Nucleus accumbens (tissue), 56 donors: ENCODE results near the gene BEND6.
"Not testable (repeated sequence)": the region's sequence is repeated elsewhere in the genome, so short reads cannot be mapped to it uniquely, and the experiment has no call there.

ENCODE experiments used
- DNase-seq, 56 donors: peaks; one replicate each; lab custom pipeline; 2025; lab: John Stamatoyannopoulos, UW

Gene BEND6

GRCh38 chr6:56970849-56971248, 15.9 kb downstream of the BEND6 start:
- DNase-seq, result no peak

GRCh38 chr6:56977192-56977591, 22.3 kb downstream of the BEND6 start:
- no peak for DNase-seq

- DNase-seq, result no peak
These were observed 23.6 kb downstream of the BEND6 start for GRCh38 chr6:56978530-56978929.

- DNase-seq, result no peak
These were observed 29.5 kb downstream of the BEND6 start for GRCh38 chr6:56984361-56984760.

GRCh38 chr6:56984884-56985283, 30.0 kb downstream of the BEND6 start:
- DNase-seq, result no peak

- no peak for DNase-seq
These were observed 31.7 kb downstream of the BEND6 start for GRCh38 chr6:56986611-56987010.

- no peak for DNase-seq
These were observed 33.2 kb downstream of the BEND6 start for GRCh38 chr6:56988145-56988544.

- DNase-seq, result no peak
These were observed 37.1 kb downstream of the BEND6 start for GRCh38 chr6:56992036-56992435.

- no peak for DNase-seq
These were observed 37.8 kb downstream of the BEND6 start for GRCh38 chr6:56992703-56993102.

GRCh38 chr6:56995347-56995902, 40.5 kb downstream of the BEND6 start:
- no peak for DNase-seq

- no peak for DNase-seq
These were observed 41.5 kb downstream of the BEND6 start for GRCh38 chr6:56996401-56996800.

- no peak for DNase-seq
These were observed 44.1 kb downstream of the BEND6 start for GRCh38 chr6:56999049-56999448.

- not testable (repeated sequence) for DNase-seq
These were observed 44.8 kb downstream of the BEND6 start for GRCh38 chr6:56999748-57000147.

GRCh38 chr6:57002197-57002596, 47.3 kb downstream of the BEND6 start:
- DNase-seq, result no peak

- DNase-seq, result no peak
These were observed 49.4 kb downstream of the BEND6 start for GRCh38 chr6:57004292-57004691.

GRCh38 chr6:57006101-57006500, 51.2 kb downstream of the BEND6 start:
- no peak for DNase-seq

- not testable (repeated sequence) for DNase-seq
These were observed 53.2 kb downstream of the BEND6 start for GRCh38 chr6:57008069-57008468.

- peak in 1 of 56 donors; percentile 26 for DNase-seq
These were observed 58.6 kb downstream of the BEND6 start for GRCh38 chr6:57013521-57013926.

GRCh38 chr6:57017069-57017468, 62.2 kb downstream of the BEND6 start:
- no peak for DNase-seq

GRCh38 chr6:57017841-57018240, 62.9 kb downstream of the BEND6 start:
- DNase-seq, result no peak

GRCh38 chr6:57019434-57019833, 64.5 kb downstream of the BEND6 start:
- no peak for DNase-seq

GRCh38 chr6:57021086-57021720, 66.3 kb downstream of the BEND6 start:
- no peak for DNase-seq

GRCh38 chr6:57024321-57024720, 69.4 kb downstream of the BEND6 start:
- no peak for DNase-seq
